K562 (cell line): ENCODE measurements around the gene KLC1. TPM values are rescaled to one million over a fixed set of nuclear protein-coding genes. Genes with fewer than 3 reads are reported as not detected.

Experiments
- BHLHE40 ChIP-seq: IDR thresholded peaks from 2 replicates; pipeline ENCODE4 v1.6.1; 2011; ENCODE audit warnings: low read length, improper control_type of control experiment
- CCNT2 ChIP-seq: IDR thresholded peaks from 2 replicates; pipeline ENCODE4 v1.6.1; 2011; ENCODE audit warnings: borderline replicate concordance, low read depth, mild to moderate bottlenecking, moderate library complexity, mixed read lengths, low read length; ENCODE audit not compliant: insufficient read length; ENCODE audit errors: extremely low read depth
- DACH1 ChIP-seq: fragments of 450-650 bp; IDR thresholded peaks from 2 replicates; pipeline ENCODE4 v1.6.1; 2018; ENCODE audit not compliant: partially characterized antibody
- EWSR1 ChIP-seq: fragments of 450-650 bp; IDR thresholded peaks from 2 replicates; pipeline ENCODE4 v1.6.1; 2018; ENCODE audit warnings: borderline replicate concordance, mild to moderate bottlenecking, low read depth, moderate library complexity; ENCODE audit not compliant: partially characterized antibody
- FOSL1 ChIP-seq: fragments of 200-800 bp; sonication (Bioruptor generic); conservative IDR thresholded peaks from 2 replicates; pipeline ENCODE4 v1.6.1; 2016; ENCODE audit warnings: missing genetic modification characterization, missing compliant biosample characterization
- HNRNPLL ChIP-seq: fragments of 200-400 bp; formaldehyde crosslinking; IDR thresholded peaks from 2 replicates; pipeline ENCODE4 v1.6.1; 2017; ENCODE audit warnings: low read length, low read depth, mild to moderate bottlenecking; ENCODE audit not compliant: poor library complexity, severe bottlenecking
- KDM2B ChIP-seq: fragments of 250-450 bp; sonication (Bioruptor Pico); IDR thresholded peaks from 2 replicates; pipeline ENCODE4 v1.8.0; 2021; ENCODE audit warnings: mild to moderate bottlenecking, moderate library complexity
- L3MBTL2 ChIP-seq: fragments of 450-650 bp; IDR thresholded peaks from 2 replicates; pipeline ENCODE4 v1.6.1; 2016; ENCODE audit warnings: mild to moderate bottlenecking, moderate library complexity
- PURB ChIP-seq: sonication (generic); formaldehyde crosslinking; IDR thresholded peaks from 2 replicates; pipeline ENCODE4 v1.9.0; 2021; ENCODE audit warnings: low read depth, mild to moderate bottlenecking, missing genetic modification reagents
- RBM14 ChIP-seq: fragments of 200-400 bp; formaldehyde crosslinking; IDR thresholded peaks from 2 replicates; pipeline ENCODE4 v1.6.1; 2018; ENCODE audit warnings: low read depth, mild to moderate bottlenecking, low read length, moderate library complexity, borderline replicate concordance; ENCODE audit not compliant: insufficient read depth
- SNIP1 ChIP-seq: fragments of 450-650 bp; IDR thresholded peaks from 2 replicates; pipeline ENCODE4 v1.7.1; 2017; ENCODE audit warnings: low read depth, mild to moderate bottlenecking
- ZBTB7A ChIP-seq: IDR thresholded peaks from 2 replicates; pipeline ENCODE4 v1.6.1; 2011; ENCODE audit warnings: low read depth, mild to moderate bottlenecking, low read length, moderate library complexity, borderline replicate concordance; ENCODE audit not compliant: control insufficient read depth
- ZNF133 ChIP-seq: fragments of 250-450 bp; sonication (Bioruptor Pico); IDR thresholded peaks from 2 replicates; pipeline ENCODE4 v1.4.0; 2020; ENCODE audit warnings: mild to moderate bottlenecking
- ZNF699 ChIP-seq: fragments of 250-450 bp; sonication (Bioruptor Pico); IDR thresholded peaks from 2 replicates; pipeline ENCODE4 v1.8.0; 2021; ENCODE audit warnings: mild to moderate bottlenecking, moderate library complexity; ENCODE audit not compliant: insufficient replicate concordance
- ZZZ3 ChIP-seq: fragments of 450-650 bp; IDR thresholded peaks from 2 replicates; pipeline ENCODE4 v1.6.1; 2016; ENCODE audit warnings: antibody characterized with exemption, mild to moderate bottlenecking, moderate library complexity
- polyA plus RNA-seq, 8 experiments: library from polyadenylated mRNA; depleted of rRNA in 4 of 8; stranded (reverse) in 5 of 8; unstranded in 3 of 8; fragments of >200 nt; fragmentation: Nextera tagmentation in 2 of 8; fragmentation: Illumina TruSeq in 1 of 8; extraction: Ambion mirVana in 2 of 8; extraction: Trizol in 1 of 8; gene quantifications; 2 replicates each; pipeline versions ENCODE4 v1.2.1 to v1.2.3, GENCODE V29; 2011 to 2014; ENCODE audit warnings: inconsistent platforms in 1 of 8, missing spikeins in 1 of 8
- total RNA-seq, 7 experiments: library from RNA; depleted of rRNA in 6 of 7; stranded (reverse); fragments of >200 nt in 6 of 7; fragmentation: Illumina TruSeq in 2 of 7; extraction: Trizol in 2 of 7; gene quantifications; 2 replicates each; pipeline versions ENCODE4 v1.2.1 to v1.2.3, GENCODE V29; 2011 to 2021; ENCODE audit warnings: low replicate concordance in 1 of 7
- TF ChIP-seq, protein P1 (sequence below): sonication (generic); formaldehyde crosslinking; IDR thresholded peaks from 2 replicates; pipeline ENCODE4 v1.8.1; 2022; ENCODE audit warnings: missing genetic modification reagents
- TF ChIP-seq, protein P2 (sequence below): IDR thresholded peaks from 2 replicates; pipeline ENCODE4 v1.6.1; 2012; ENCODE audit warnings: low read depth, low read length, improper control_type of control experiment, borderline replicate concordance
- TF ChIP-seq, protein P3 (sequence below): fragments of 250-450 bp; sonication (Bioruptor Pico); IDR thresholded peaks from 2 replicates; pipeline ENCODE4 v1.5.0; 2020; ENCODE audit warnings: mild to moderate bottlenecking
- TF ChIP-seq, protein P4 (sequence below): sonication (generic); formaldehyde crosslinking; IDR thresholded peaks from 2 replicates; pipeline ENCODE4 v1.8.0; 2022; ENCODE audit warnings: mild to moderate bottlenecking, missing genetic modification reagents

Gene KLC1
- total and polyA plus RNA-seq, 9 of the 15 experiments (the other 6 are each of a cell fraction or from before 2014, with no cell fraction given): 4.9 to 134 (median 54.8) TPM

DNA sequence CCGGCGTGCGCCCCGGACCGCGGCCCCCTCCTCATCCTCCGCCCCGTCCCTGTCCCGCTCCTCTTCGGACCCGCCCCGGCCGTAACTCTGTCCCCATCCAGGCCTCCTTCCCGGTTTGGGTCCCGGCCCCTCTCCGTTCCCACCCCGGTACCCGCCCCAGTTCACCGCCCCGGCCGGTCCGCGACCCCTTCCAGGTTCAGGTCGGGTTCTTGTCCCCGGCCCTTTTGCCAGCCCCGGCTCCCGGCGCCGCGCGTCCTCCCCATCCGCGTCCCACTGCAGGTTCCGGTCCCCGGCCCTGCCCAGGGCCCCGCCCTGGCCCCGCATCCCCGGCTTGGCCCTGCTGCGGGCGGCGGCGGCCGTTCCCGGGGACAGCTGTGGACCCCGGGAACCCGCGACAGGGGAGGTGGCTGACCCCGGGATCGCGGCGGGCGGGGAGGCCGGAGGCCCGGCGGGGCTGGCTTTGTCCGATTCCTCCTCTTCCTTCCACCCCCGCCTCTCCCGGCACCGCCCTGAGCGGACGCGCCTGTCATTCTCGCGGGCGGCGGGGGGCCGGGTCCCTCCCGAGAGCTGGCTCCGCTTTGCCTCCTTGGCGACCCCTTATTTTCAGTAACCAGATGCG lies 601 bp downstream of the KLC1 start (continued):
- TF ChIP-seq EWSR1: no peak
- no peak for TF ChIP-seq BHLHE40
- TF ChIP-seq SNIP1: no peak
- no peak for TF ChIP-seq ZNF133 (CRISPR knock-in tag)
- TF ChIP-seq ZBTB7A: peak; percentile 73; the same call in 1 of the 2 replicates
- TF ChIP-seq ZZZ3: no peak
- TF ChIP-seq, protein P1, sequence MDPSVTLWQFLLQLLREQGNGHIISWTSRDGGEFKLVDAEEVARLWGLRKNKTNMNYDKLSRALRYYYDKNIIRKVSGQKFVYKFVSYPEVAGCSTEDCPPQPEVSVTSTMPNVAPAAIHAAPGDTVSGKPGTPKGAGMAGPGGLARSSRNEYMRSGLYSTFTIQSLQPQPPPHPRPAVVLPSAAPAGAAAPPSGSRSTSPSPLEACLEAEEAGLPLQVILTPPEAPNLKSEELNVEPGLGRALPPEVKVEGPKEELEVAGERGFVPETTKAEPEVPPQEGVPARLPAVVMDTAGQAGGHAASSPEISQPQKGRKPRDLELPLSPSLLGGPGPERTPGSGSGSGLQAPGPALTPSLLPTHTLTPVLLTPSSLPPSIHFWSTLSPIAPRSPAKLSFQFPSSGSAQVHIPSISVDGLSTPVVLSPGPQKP (CRISPR knock-in tag): no peak
- TF ChIP-seq RBM14: no peak
- TF ChIP-seq, protein P2, sequence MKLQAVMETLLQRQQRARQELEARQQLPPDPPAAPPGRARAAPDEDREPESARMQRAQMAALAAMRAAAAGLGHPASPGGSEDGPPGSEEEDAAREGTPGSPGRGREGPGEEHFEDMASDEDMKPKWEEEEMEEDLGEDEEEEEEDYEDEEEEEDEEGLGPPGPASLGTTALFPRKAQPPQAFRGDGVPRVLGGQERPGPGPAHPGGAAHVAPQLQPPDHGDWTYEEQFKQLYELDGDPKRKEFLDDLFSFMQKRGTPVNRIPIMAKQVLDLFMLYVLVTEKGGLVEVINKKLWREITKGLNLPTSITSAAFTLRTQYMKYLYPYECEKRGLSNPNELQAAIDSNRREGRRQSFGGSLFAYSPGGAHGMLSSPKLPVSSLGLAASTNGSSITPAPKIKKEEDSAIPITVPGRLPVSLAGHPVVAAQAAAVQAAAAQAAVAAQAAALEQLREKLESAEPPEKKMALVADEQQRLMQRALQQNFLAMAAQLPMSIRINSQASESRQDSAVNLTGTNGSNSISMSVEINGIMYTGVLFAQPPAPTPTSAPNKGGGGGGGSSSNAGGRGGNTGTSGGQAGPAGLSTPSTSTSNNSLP: no peak
- TF ChIP-seq L3MBTL2: no peak
- TF ChIP-seq ZNF699 (CRISPR knock-in tag): no peak
- TF ChIP-seq FOSL1 (tag): no peak
- TF ChIP-seq PURB: no peak
- TF ChIP-seq, protein P3, sequence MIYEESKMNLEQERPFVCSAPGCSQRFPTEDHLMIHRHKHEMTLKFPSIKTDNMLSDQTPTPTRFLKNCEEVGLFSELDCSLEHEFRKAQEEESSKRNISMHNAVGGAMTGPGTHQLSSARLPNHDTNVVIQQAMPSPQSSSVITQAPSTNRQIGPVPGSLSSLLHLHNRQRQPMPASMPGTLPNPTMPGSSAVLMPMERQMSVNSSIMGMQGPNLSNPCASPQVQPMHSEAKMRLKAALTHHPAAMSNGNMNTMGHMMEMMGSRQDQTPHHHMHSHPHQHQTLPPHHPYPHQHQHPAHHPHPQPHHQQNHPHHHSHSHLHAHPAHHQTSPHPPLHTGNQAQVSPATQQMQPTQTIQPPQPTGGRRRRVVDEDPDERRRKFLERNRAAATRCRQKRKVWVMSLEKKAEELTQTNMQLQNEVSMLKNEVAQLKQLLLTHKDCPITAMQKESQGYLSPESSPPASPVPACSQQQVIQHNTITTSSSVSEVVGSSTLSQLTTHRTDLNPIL (CRISPR knock-in tag): no peak
- TF ChIP-seq KDM2B: no peak
- TF ChIP-seq, protein P4, sequence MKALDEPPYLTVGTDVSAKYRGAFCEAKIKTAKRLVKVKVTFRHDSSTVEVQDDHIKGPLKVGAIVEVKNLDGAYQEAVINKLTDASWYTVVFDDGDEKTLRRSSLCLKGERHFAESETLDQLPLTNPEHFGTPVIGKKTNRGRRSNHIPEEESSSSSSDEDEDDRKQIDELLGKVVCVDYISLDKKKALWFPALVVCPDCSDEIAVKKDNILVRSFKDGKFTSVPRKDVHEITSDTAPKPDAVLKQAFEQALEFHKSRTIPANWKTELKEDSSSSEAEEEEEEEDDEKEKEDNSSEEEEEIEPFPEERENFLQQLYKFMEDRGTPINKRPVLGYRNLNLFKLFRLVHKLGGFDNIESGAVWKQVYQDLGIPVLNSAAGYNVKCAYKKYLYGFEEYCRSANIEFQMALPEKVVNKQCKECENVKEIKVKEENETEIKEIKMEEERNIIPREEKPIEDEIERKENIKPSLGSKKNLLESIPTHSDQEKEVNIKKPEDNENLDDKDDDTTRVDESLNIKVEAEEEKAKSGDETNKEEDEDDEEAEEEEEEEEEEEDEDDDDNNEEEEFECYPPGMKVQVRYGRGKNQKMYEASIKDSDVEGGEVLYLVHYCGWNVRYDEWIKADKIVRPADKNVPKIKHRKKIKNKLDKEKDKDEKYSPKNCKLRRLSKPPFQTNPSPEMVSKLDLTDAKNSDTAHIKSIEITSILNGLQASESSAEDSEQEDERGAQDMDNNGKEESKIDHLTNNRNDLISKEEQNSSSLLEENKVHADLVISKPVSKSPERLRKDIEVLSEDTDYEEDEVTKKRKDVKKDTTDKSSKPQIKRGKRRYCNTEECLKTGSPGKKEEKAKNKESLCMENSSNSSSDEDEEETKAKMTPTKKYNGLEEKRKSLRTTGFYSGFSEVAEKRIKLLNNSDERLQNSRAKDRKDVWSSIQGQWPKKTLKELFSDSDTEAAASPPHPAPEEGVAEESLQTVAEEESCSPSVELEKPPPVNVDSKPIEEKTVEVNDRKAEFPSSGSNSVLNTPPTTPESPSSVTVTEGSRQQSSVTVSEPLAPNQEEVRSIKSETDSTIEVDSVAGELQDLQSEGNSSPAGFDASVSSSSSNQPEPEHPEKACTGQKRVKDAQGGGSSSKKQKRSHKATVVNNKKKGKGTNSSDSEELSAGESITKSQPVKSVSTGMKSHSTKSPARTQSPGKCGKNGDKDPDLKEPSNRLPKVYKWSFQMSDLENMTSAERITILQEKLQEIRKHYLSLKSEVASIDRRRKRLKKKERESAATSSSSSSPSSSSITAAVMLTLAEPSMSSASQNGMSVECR (CRISPR knock-in tag): peak; percentile 13; the same call in 1 of the 2 replicates
- TF ChIP-seq HNRNPLL: no peak
- TF ChIP-seq CCNT2: peak; percentile 14
- TF ChIP-seq DACH1: no peak
